Measurements from ENCODE around the gene ANTXRL.

Gene ANTXRL

GRCh38 chr10:46317889-46318288, 31.1 kb downstream of the ANTXRL start:
- TF ChIP-seq, protein P1, sequence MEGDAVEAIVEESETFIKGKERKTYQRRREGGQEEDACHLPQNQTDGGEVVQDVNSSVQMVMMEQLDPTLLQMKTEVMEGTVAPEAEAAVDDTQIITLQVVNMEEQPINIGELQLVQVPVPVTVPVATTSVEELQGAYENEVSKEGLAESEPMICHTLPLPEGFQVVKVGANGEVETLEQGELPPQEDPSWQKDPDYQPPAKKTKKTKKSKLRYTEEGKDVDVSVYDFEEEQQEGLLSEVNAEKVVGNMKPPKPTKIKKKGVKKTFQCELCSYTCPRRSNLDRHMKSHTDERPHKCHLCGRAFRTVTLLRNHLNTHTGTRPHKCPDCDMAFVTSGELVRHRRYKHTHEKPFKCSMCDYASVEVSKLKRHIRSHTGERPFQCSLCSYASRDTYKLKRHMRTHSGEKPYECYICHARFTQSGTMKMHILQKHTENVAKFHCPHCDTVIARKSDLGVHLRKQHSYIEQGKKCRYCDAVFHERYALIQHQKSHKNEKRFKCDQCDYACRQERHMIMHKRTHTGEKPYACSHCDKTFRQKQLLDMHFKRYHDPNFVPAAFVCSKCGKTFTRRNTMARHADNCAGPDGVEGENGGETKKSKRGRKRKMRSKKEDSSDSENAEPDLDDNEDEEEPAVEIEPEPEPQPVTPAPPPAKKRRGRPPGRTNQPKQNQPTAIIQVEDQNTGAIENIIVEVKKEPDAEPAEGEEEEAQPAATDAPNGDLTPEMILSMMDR (IDR thresholded peaks at IDR 0.05; ENCODE audit: low read depth, low read length) = no peak
- DNase-seq (ENCODE audit: extremely low read depth, low read depth) = no peak

DNA sequence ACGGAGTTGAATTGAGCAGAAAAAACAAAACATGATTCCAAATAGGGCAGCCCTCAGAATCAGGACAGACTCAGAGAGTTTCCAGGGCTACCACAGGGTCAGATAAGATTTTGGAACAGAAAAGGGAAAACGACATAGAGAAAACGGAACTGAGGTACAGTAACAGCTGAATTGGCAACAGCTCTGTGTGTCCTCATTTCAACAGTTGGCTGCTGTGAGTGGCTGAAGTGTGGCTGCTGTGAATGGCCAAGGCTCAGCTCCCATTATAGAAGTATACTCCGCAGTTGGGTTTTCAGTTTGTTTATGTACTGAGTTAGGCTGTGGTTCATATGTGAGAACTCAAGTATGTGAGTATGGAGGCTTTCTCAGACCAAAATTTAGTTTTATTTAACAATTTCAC, 32.0 kb downstream of the ANTXRL start:
- TF ChIP-seq, protein P1 (IDR thresholded peaks at IDR 0.05; ENCODE audit: low read depth, low read length) = no peak
- DNase-seq (ENCODE audit: extremely low read depth, low read depth) = no peak

- TF ChIP-seq, protein P1 (IDR thresholded peaks at IDR 0.05; ENCODE audit: low read depth, low read length) = no peak
- no peak for DNase-seq (ENCODE audit: extremely low read depth, low read depth)
These were observed 32.6 kb downstream of the ANTXRL start for GRCh38 chr10:46319389-46319788.

GRCh38 chr10:46321770-46322169, 35.0 kb downstream of the ANTXRL start:
- TF ChIP-seq, protein P1 (IDR thresholded peaks at IDR 0.05; ENCODE audit: low read depth, low read length) = no peak
- DNase-seq (ENCODE audit: extremely low read depth, low read depth) = no peak

DNA sequence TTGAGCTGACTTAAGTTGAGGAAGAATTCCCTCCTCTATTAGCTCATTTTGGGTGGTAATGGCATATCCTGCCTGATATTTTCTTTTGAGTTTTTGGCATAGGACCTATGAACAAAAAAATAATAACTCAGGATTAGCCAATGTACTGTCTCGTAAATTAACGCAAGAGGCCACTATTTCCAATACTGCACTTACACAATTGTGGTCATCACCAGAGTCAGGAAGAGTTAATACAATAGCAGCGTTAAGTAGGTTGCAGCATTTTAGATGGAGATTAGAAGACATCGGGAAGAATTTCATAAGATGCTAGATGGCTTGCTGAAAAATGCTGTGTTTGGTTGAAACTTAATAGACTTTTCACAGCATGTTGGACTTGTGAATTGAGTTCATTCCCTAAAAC, 36.4 kb downstream of the ANTXRL start:
- TF ChIP-seq, protein P1 (IDR thresholded peaks at IDR 0.05; ENCODE audit: low read depth, low read length) = no peak
- no peak for DNase-seq (ENCODE audit: extremely low read depth, low read depth)

DNA sequence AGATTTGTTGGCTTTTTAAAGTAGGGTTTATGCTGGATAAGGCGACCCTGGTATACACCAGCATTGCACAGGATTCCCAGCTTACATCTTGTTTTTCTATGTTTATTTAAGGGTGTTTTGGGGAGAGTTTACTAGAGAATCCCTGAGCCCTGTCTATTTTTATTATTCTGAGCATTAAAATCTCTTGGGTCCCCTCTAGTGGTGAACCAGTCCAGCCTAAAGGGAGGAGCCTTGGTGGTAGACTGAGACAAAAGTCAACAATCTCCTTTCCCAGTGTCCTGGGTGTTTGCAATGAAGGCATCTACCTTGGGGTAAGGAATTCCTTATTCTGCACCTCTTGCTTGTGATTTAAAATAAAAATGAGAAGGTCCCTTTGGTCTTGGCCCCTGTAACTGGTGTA, 38.2 kb downstream of the ANTXRL start:
- TF ChIP-seq, protein P1 (IDR thresholded peaks at IDR 0.05; ENCODE audit: low read depth, low read length) = peak; percentile 36
- DNase-seq (ENCODE audit: extremely low read depth, low read depth) = no peak

DNA sequence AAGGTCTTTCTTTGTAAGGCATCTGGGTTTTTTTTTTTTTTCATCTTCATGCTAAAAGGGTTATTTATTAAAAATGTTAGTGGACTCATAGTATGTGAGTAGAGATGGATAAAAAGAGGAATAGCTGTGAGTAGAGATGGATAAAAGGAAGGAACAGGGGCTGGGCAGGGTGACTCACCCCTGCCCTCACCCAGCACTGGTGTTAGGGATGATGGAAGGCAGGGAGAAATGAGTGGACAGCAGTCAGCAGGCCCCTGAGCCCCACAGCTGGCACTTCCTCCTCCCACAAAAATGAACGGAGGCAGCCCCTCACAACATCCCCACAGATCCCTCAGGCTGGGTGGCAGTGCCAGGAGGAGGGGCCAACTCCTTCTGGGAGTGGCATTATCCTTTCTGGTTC, 39.3 kb downstream of the ANTXRL start:
- no peak for DNase-seq (ENCODE audit: extremely low read depth, low read depth)
- TF ChIP-seq, protein P1 (IDR thresholded peaks at IDR 0.05; ENCODE audit: low read depth, low read length) = no peak

Measured in AG09319 (cell line).